ENCODE results near the gene MACROD2. TPM values are rescaled to one million over a fixed set of nuclear protein-coding genes. Genes with fewer than 3 reads are reported as not detected.

MACROD2 gene
- total and polyA plus RNA-seq, 2 of the 4 experiments (the other 2 are of a cell fraction): not detected

GRCh38 chr20:14709439-14709838, 714.1 kb downstream of the MACROD2 start:
- intact Hi-C loops (cut with micrococcal nuclease) (no loop called here), in situ Hi-C loops (cut with MboI; ENCODE audit: low sequenced_read_pairs) (no loop called here), dilution Hi-C loops (cut with HindIII; ENCODE audit: low sequenced_read_pairs, unreplicated experiment) (no loop called here)
- Histone ChIP-seq H4K20me1 (ENCODE audit: insufficient read depth, low read length) (no peaks in the 10 kb centered on the region), H3K4me1 (ENCODE audit: control insufficient read depth, insufficient read depth, low read length) (no peaks in the 10 kb centered on the region), H2BK20ac (ENCODE audit: low read depth, low read length) (no peak overlapping the region), H2BK15ac (ENCODE audit: low read depth, low read length) (no peak overlapping the region), H3K9ac (ENCODE audit: low read depth, low read length) (no peak overlapping the region), H3K27ac (ENCODE audit: insufficient read depth, low read length) (no peak overlapping the region), H3K9me3 (ENCODE audit: control insufficient read depth, insufficient read depth, low read length) (no peaks in the 10 kb centered on the region), H3K9me1 (ENCODE audit: insufficient read depth, low read length) (no peaks in the 10 kb centered on the region), H3K36me3 (ENCODE audit: control insufficient read depth, insufficient read depth, low read length) (no peaks in the 10 kb centered on the region), H4K5ac (ENCODE audit: low read depth, low read length) (no peak overlapping the region), H2BK120ac (ENCODE audit: low read depth, low read length) (no peak overlapping the region), H3K14ac (replicated peaks; ENCODE audit: low read depth, low read length) (no peak overlapping the region), H3K4me2 (ENCODE audit: low read depth, low read length) (no peak overlapping the region), H2AFZ (replicated peaks; ENCODE audit: low read length, poor library complexity) (no peak overlapping the region), H3K27me3 (ENCODE audit: control insufficient read depth, insufficient read depth, low read length) (no peaks in the 10 kb centered on the region), H2AK9ac (replicated peaks; ENCODE audit: low read depth, low read length, poor library complexity) (no peak overlapping the region), H3K56ac (ENCODE audit: extremely low read depth, insufficient read depth, low read length) (no peak overlapping the region), H3K79me1 (ENCODE audit: low read depth in 1 of 2, low read length in 2 of 2) (no peaks in the 10 kb centered on the region), H4K8ac (ENCODE audit: low read depth in 2 of 2, low read length in 2 of 2) (no peak overlapping the region), H4K91ac (ENCODE audit: insufficient read depth, low read depth, low read length) (no peak overlapping the region), H2BK5ac (ENCODE audit: low read depth, low read length, poor library complexity, severe bottlenecking) (no peak overlapping the region), H3K4me3 (ENCODE audit: insufficient read depth, low read depth, low read length) (no peak overlapping the region), H3K4ac (ENCODE audit: low read depth, low read length) (no peak overlapping the region), H3K23ac (ENCODE audit: low read depth, low read length) (no peak overlapping the region), H3K18ac (ENCODE audit: low read depth, low read length) (no peak overlapping the region), H2AK5ac (ENCODE audit: low read depth, low read length) (no peak overlapping the region)
- BruUV-seq (replicated peaks): no TSS peak
- CTCF ChIA-PET: no interaction called here
- POLR2A ChIA-PET (ENCODE audit: unreplicated experiment): no interaction called here
- TF ChIP-seq MXI1 (IDR thresholded peaks at IDR 0.05; ENCODE audit: borderline replicate concordance, low read depth, low read length) (no peak), SMC3 (IDR thresholded peaks at IDR 0.05; ENCODE audit: low read depth, low read length) (no peak)
- WGBS, 2 experiments (ENCODE audit: extremely low coverage in 2 of 2, insufficient read length in 1 of 2): no CpG with 5 or more reads among the region's 2 CpGs
- DNase-seq (no peak), ATAC-seq (ENCODE audit: low read depth) (no peak)

Data from IMR-90 (cell line).